Ishikawa (cell line): ENCODE data around the gene PLA2G6.

Source experiments
- CEBPB ChIP-seq: IDR thresholded peaks from 2 replicates; pipeline ENCODE4 v1.6.1; 2012
- CREB1 ChIP-seq: IDR thresholded peaks from 2 replicates; pipeline ENCODE4 v1.6.1; 2012; ENCODE audit warnings: low read depth
- EGR1 ChIP-seq: IDR thresholded peaks from 2 replicates; pipeline ENCODE4 v1.6.1; 2012
- EP300 ChIP-seq: IDR thresholded peaks from 2 replicates; pipeline ENCODE4 v1.6.1; 2012; ENCODE audit warnings: borderline replicate concordance
- NFIC ChIP-seq: IDR thresholded peaks from 2 replicates; pipeline ENCODE4 v1.6.1; 2012
- RAD21 ChIP-seq: IDR thresholded peaks from 2 replicates; pipeline ENCODE4 v1.6.1; 2012; ENCODE audit warnings: low read depth
- TAF1 ChIP-seq: IDR thresholded peaks from 2 replicates; pipeline ENCODE4 v1.6.1; 2012; ENCODE audit warnings: low read depth, mild to moderate bottlenecking
- TEAD4 ChIP-seq: IDR thresholded peaks from 2 replicates; pipeline ENCODE4 v1.6.1; 2012
- YY1 ChIP-seq: IDR thresholded peaks from 2 replicates; pipeline ENCODE4 v1.6.1; 2012; ENCODE audit warnings: low read depth
- ZBTB7A ChIP-seq: IDR thresholded peaks from 2 replicates; pipeline ENCODE4 v1.6.1; 2012; ENCODE audit warnings: low read depth
- TF ChIP-seq, protein P1 (sequence below): IDR thresholded peaks from 2 replicates; pipeline ENCODE4 v1.6.1; 2012; ENCODE audit warnings: low read depth, mild to moderate bottlenecking
- TF ChIP-seq, protein P2 (sequence below): IDR thresholded peaks from 2 replicates; pipeline ENCODE4 v1.6.1; 2012

DNA sequence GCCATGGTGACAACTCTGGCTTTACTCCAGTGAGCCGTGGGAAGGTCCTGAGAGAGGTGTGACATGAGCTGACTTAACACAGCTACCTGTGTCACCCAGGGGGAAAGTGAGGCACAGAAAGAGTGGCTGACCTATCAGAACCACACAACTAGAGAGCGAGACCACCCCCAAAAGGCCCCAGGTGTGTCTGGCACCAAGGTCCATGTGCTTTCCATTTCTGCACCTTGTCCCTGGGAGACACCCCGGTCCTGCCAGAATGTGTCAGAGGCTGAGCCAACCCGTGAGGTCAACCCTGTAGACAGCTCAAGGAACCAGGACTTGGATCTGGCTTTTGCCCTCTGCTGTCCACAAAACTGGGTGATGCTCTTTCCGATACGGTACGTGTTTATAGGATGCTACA lies 29.9 kb upstream of the PLA2G6 start:
- TF ChIP-seq, protein P1, sequence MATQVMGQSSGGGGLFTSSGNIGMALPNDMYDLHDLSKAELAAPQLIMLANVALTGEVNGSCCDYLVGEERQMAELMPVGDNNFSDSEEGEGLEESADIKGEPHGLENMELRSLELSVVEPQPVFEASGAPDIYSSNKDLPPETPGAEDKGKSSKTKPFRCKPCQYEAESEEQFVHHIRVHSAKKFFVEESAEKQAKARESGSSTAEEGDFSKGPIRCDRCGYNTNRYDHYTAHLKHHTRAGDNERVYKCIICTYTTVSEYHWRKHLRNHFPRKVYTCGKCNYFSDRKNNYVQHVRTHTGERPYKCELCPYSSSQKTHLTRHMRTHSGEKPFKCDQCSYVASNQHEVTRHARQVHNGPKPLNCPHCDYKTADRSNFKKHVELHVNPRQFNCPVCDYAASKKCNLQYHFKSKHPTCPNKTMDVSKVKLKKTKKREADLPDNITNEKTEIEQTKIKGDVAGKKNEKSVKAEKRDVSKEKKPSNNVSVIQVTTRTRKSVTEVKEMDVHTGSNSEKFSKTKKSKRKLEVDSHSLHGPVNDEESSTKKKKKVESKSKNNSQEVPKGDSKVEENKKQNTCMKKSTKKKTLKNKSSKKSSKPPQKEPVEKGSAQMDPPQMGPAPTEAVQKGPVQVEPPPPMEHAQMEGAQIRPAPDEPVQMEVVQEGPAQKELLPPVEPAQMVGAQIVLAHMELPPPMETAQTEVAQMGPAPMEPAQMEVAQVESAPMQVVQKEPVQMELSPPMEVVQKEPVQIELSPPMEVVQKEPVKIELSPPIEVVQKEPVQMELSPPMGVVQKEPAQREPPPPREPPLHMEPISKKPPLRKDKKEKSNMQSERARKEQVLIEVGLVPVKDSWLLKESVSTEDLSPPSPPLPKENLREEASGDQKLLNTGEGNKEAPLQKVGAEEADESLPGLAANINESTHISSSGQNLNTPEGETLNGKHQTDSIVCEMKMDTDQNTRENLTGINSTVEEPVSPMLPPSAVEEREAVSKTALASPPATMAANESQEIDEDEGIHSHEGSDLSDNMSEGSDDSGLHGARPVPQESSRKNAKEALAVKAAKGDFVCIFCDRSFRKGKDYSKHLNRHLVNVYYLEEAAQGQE: no peak
- no peak for TF ChIP-seq EGR1
- TF ChIP-seq, protein P2, sequence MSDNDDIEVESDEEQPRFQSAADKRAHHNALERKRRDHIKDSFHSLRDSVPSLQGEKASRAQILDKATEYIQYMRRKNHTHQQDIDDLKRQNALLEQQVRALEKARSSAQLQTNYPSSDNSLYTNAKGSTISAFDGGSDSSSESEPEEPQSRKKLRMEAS: no peak
- TF ChIP-seq TAF1: no peak
- no peak for TF ChIP-seq CEBPB
- TF ChIP-seq EP300: no peak
- no peak for TF ChIP-seq TEAD4
- no peak for TF ChIP-seq RAD21
- no peak for TF ChIP-seq CREB1
- TF ChIP-seq YY1: no peak
- no peak for TF ChIP-seq NFIC
- no peak for TF ChIP-seq ZBTB7A
